GM12873 (cell line): ENCODE data around the gene CLEC18A.

Experiments
- TF ChIP-seq, protein P1 (sequence below): IDR thresholded peaks from 2 replicates; pipeline ENCODE4 v1.5.1; 2012; ENCODE audit warnings: low read depth, mild to moderate bottlenecking, moderate library complexity, low read length, control low read depth; ENCODE audit not compliant: insufficient read depth; ENCODE audit errors: missing control alignments

CLEC18A gene

GRCh38 chr16:69924041-69924775 is 26.9 kb upstream of the CLEC18A start:
- TF ChIP-seq, protein P1, sequence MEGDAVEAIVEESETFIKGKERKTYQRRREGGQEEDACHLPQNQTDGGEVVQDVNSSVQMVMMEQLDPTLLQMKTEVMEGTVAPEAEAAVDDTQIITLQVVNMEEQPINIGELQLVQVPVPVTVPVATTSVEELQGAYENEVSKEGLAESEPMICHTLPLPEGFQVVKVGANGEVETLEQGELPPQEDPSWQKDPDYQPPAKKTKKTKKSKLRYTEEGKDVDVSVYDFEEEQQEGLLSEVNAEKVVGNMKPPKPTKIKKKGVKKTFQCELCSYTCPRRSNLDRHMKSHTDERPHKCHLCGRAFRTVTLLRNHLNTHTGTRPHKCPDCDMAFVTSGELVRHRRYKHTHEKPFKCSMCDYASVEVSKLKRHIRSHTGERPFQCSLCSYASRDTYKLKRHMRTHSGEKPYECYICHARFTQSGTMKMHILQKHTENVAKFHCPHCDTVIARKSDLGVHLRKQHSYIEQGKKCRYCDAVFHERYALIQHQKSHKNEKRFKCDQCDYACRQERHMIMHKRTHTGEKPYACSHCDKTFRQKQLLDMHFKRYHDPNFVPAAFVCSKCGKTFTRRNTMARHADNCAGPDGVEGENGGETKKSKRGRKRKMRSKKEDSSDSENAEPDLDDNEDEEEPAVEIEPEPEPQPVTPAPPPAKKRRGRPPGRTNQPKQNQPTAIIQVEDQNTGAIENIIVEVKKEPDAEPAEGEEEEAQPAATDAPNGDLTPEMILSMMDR, result no peak

DNA sequence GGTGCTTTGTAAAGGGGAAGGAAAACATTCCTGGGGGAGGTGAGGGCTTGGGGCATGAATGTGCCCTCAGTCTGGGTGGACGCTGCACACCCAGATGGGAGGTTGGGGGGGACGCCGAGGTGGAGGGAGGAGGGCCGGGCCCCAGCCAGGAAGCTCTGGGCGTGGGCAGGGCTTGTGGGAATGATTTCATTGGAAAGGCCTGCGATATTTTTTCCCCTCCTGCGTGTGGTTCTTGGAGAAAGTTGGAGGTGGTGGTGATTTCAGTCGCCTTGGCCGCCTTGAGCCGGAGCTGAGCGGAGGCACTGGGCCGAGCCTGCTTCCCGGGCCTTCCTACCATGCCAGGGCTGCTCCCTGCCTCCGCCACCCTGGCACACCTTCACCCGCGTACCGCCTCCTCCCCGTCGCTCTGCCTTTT is 26.4 kb upstream of the CLEC18A start:
- TF ChIP-seq, protein P1, result no peak

GRCh38 chr16:69925311-69925710 is 25.8 kb upstream of the CLEC18A start:
- TF ChIP-seq, protein P1, result no peak

DNA sequence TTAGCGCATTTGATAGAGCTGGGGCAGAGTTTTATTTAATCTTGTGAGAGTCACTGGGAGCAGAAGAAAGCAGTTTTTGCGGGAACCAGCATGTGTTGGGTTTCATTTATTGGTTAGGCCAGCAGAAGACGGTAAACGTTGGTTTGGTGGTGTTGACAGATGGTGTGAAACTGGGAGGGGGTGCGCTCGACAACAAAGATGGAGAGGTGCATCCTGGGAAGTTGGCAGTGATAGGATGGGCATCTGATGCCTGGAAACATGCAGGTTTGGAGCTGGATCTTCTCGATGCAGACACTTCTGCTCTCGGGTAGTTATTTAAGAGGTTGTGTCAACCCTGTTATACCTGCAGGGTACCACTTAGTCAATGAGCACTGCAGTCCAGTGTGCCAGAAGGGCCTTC is 24.9 kb upstream of the CLEC18A start:
- TF ChIP-seq, protein P1, result no peak

DNA sequence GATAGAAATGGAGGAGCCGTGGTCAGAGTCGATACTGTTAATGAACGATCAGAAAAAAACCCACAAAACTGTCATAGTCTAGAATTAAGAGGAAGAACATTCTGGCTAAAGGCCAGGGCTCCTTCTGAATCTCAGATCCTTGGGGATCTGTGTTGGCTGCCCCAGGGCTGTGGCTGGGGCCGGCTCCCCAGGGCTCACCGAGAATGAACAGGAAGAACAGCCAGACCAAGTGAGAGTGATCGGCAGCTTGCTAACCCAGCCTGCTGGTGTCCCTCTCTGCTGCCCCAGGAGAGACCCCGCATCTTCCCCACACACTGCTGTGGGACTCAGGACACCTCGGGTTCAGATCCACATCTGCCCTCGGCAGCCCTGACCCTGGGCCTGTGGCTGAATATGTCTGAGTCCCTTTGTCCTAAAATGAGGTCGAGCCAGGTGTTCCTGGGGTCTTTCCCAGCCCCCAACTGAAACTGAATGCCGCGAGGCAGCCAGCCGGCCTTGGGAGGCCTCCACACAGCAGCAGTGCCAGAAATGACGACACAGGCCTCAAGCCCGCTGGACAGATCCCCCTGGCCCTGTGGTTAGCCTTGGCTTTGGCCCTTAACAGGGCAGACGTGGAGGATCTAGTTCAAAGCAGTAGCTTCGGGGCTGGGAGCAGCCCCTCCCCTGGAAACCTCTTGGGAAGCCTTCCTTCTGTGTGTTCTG is 23.9 kb upstream of the CLEC18A start:
- TF ChIP-seq, protein P1, result no peak

DNA sequence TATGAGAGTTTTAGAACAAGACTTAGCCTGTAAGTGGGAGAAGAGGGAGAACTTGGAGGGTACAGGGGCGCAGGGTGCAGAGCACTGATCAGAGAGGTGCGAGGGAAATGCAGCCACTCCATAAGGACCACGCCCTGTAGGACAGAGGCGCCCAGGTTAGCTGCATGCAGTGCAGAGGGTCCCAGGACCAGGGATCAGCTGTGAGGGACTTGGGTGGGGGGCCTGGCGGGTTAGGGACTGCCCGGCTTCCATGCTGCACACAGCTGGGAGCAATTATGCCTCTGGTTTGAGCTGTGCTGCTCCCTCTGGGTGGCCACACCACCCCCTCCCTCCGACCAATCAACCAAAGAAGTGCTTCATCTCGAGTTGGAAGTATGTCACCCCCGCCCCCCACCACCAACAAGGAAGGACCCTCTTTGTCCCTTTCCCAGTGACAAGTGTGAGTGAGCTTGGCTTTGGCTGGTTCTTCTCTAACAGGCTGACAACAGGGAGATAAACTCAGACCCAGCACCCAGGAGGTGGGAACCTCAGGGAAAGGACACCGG is 22.2 kb upstream of the CLEC18A start:
- TF ChIP-seq, protein P1, result no peak

DNA sequence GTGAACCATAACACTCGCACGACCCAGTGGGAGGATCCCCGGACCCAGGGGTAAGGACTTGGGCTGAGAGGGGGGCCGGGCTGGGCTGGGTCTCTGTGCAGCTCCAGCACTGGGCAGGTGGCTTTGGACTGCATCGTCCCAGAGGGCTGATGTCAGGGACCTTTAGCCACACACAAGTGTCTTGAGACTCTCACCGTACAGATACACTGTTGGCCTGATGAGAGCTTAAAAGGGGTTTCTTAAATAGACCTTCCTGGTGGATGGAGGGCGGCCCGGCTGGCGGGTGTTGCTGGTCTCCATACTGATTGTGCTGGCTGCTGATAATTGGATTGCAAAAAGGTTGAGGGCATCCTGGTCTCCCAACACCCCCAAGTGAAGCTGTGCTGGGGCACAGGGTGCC is 21.7 kb upstream of the CLEC18A start:
- TF ChIP-seq, protein P1, result no peak
